Measurements from ENCODE around the gene PCDHGB1. TPM values are rescaled to one million over a fixed set of nuclear protein-coding genes. Genes with fewer than 3 reads are reported as not detected.

The PCDHGB1 gene
- total RNA-seq, 1 experiment from 2014 or later: 0.15 TPM

GRCh38 chr5:141373673-141374317 is 23.9 kb downstream of the PCDHGB1 start, which contains the start of gene PCDHGA6:
Gene PCDHGA6, plus strand, starts transcription at chr5:141373891. Its CDS starts 193 bp downstream, at chr5:141374084.
- CTCF ChIA-PET: no interaction called here
- TF ChIP-seq CTCF (IDR thresholded peaks at IDR 0.05 in 2 of 3, conservative IDR thresholded peaks at IDR 0.05 in 1 of 3; ENCODE audit: borderline replicate concordance in 1 of 3, insufficient read depth in 1 of 3, low read depth in 2 of 3, low read length in 2 of 3) (peak; percentile 25 to 42 (median 36); a peak in 4 of 6 replicates), RAD21 (IDR thresholded peaks at IDR 0.05; ENCODE audit: low read depth) (peak; percentile 51), ZNF274 (IDR thresholded peaks at IDR 0.05; ENCODE audit: low read depth, low read length) (no peak)
- H3K27ac ChIP-seq (ENCODE audit: low read depth, low read length): no peak within 1 kb of the TSS
- RAD21 ChIA-PET (ENCODE audit: low non-redundant PET in 1 of 2, low total read pairs in 2 of 2, uncharacterized antibody in 2 of 2, unreplicated experiment in 2 of 2): no interaction called here
- no peaks in the 10 kb centered on the region for H3K79me2 ChIP-seq (ENCODE audit: insufficient read depth, low read length)
- no peaks in the 10 kb centered on the region for H4K20me1 ChIP-seq (ENCODE audit: insufficient read depth)
- no peak for ATAC-seq
- H3K9ac ChIP-seq (ENCODE audit: low read length): no peak within 1 kb of the TSS
- no peaks in the 10 kb centered on the region for H3K27me3 ChIP-seq (ENCODE audit: insufficient read depth, low read length)
- no peak within 1 kb of the TSS for H3K4me3 ChIP-seq (replicated peaks in 1 of 2; ENCODE audit: low read depth in 1 of 2, low read length in 2 of 2)
- no peak within 1 kb of the TSS for H2AFZ ChIP-seq (ENCODE audit: low read depth, low read length, poor library complexity, severe bottlenecking)
- H3K4me1 ChIP-seq (ENCODE audit: control insufficient read depth in 1 of 2, insufficient read depth in 2 of 2, low read length in 2 of 2): no peaks in the 10 kb centered on the region
- POLR2A ChIA-PET: no interaction called here
- DNase-seq (ENCODE audit: low read depth, low spot score): no peak
- H3K4me2 ChIP-seq (ENCODE audit: low read length): no peak within 1 kb of the TSS
- H3K9me2 ChIP-seq (ENCODE audit: insufficient read depth): no peaks in the 10 kb centered on the region
- intact Hi-C loops (cut with micrococcal nuclease): no loop called here
- no peaks in the 10 kb centered on the region for H3K36me3 ChIP-seq (ENCODE audit: control insufficient read depth in 1 of 2, insufficient read depth in 2 of 2, low read length in 2 of 2)
- BruUV-seq (replicated peaks): no TSS peak
- peaks cover 0 to 12% of the 10 kb centered on the region in 2 experiments; a peak in 2 of 4 replicates for H3K9me3 ChIP-seq (ENCODE audit: control insufficient read depth in 1 of 2, insufficient read depth in 1 of 2, low read depth in 1 of 2, low read length in 2 of 2)

GRCh38 chr5:141374627-141375026 is 24.7 kb downstream of the PCDHGB1 start:
- Histone ChIP-seq H3K4me2 (ENCODE audit: low read length) (no peak overlapping the region), H4K20me1 (ENCODE audit: insufficient read depth) (no peaks in the 10 kb centered on the region), H3K4me3 (replicated peaks in 1 of 2; ENCODE audit: low read depth in 1 of 2, low read length in 2 of 2) (no peak overlapping the region), H3K79me2 (ENCODE audit: insufficient read depth, low read length) (no peaks in the 10 kb centered on the region), H3K9me2 (ENCODE audit: insufficient read depth) (no peaks in the 10 kb centered on the region), H3K4me1 (ENCODE audit: control insufficient read depth in 1 of 2, insufficient read depth in 2 of 2, low read length in 2 of 2) (no peaks in the 10 kb centered on the region), H3K27ac (ENCODE audit: low read depth, low read length) (no peak overlapping the region), H3K27me3 (ENCODE audit: insufficient read depth, low read length) (no peaks in the 10 kb centered on the region), H3K36me3 (ENCODE audit: control insufficient read depth in 1 of 2, insufficient read depth in 2 of 2, low read length in 2 of 2) (no peaks in the 10 kb centered on the region), H3K9me3 (ENCODE audit: control insufficient read depth in 1 of 2, insufficient read depth in 1 of 2, low read depth in 1 of 2, low read length in 2 of 2) (peaks cover 0 to 12% of the 10 kb centered on the region in 2 experiments; a peak in 2 of 4 replicates), H2AFZ (ENCODE audit: low read depth, low read length, poor library complexity, severe bottlenecking) (no peak overlapping the region), H3K9ac (ENCODE audit: low read length) (no peak overlapping the region)
- DNase-seq (ENCODE audit: low read depth, low spot score): no peak
- no TSS peak for BruUV-seq (replicated peaks)
- intact Hi-C loops (cut with micrococcal nuclease): no loop called here
- POLR2A ChIA-PET: no interaction called here
- CTCF ChIA-PET: no interaction called here
- ATAC-seq: no peak
- RAD21 ChIA-PET (ENCODE audit: low non-redundant PET in 1 of 2, low total read pairs in 2 of 2, uncharacterized antibody in 2 of 2, unreplicated experiment in 2 of 2): no interaction called here
- TF ChIP-seq POLR2A (IDR thresholded peaks at IDR 0.05; ENCODE audit: borderline replicate concordance, extremely low read depth, insufficient read depth, insufficient read length) (no peak), ZBTB33 (IDR thresholded peaks at IDR 0.05; ENCODE audit: extremely low read depth, insufficient replicate concordance, low read length) (no peak), FOSL1 (IDR thresholded peaks at IDR 0.05; ENCODE audit: low read depth) (no peak), REST (IDR thresholded peaks at IDR 0.05; ENCODE audit: low read depth) (no peak), MAX (IDR thresholded peaks at IDR 0.05) (no peak)
